Esophagus (tissue), 2 donors: ENCODE data around the gene MRPS25. TPM values are rescaled to one million over a fixed set of nuclear protein-coding genes. Genes with fewer than 3 reads are reported as not detected.

Source experiments
- H3K27ac ChIP-seq, 2 donors: one replicate each; pipeline ENCODE4 v1.5.1; 2013; ENCODE audit warnings: low read depth in 2 of 2, mild to moderate bottlenecking in 2 of 2, inconsistent platforms in 1 of 2, low read length in 1 of 2, moderate library complexity in 1 of 2
- H3K27me3 ChIP-seq, 2 donors: one replicate each; pipeline ENCODE4 v1.6.1; 2013; ENCODE audit warnings: low read length in 2 of 2, control low read depth in 1 of 2, mild to moderate bottlenecking in 1 of 2; ENCODE audit not compliant: insufficient read depth in 2 of 2, control insufficient read depth in 1 of 2
- H3K36me3 ChIP-seq, 2 donors: one replicate each; pipeline ENCODE4 v1.6.1; 2013; ENCODE audit warnings: low read length in 1 of 2; ENCODE audit not compliant: control insufficient read depth in 2 of 2, insufficient read depth in 2 of 2
- H3K4me1 ChIP-seq, 2 donors: one replicate each; pipeline ENCODE4 v1.6.1; 2013; ENCODE audit warnings: low read length in 1 of 2; ENCODE audit not compliant: control insufficient read depth in 2 of 2, insufficient read depth in 2 of 2
- H3K4me3 ChIP-seq, 2 donors: one replicate each; pipeline ENCODE4 v1.5.1; 2013; ENCODE audit warnings: low read length in 2 of 2, mild to moderate bottlenecking in 2 of 2, low read depth in 1 of 2, moderate library complexity in 1 of 2
- H3K9me3 ChIP-seq, 2 donors: one replicate each; pipeline ENCODE4 v1.6.1; 2013; ENCODE audit warnings: mild to moderate bottlenecking in 2 of 2, low read depth in 1 of 2, low read length in 1 of 2, moderate library complexity in 1 of 2; ENCODE audit not compliant: control insufficient read depth in 2 of 2, insufficient read depth in 1 of 2
- WGBS, 2 donors: extraction: QIAGEN DNeasy Blood & Tissue Kit; methylation state at CpG; one replicate each; pipeline ENCODE4 v1.1.7; 2013; 5-methylcytosine and 5-hydroxymethylcytosine counted together
- polyA plus RNA-seq, 2 donors: library from polyadenylated mRNA; stranded (reverse); fragments of 200-250 nt; gene quantifications; one replicate each; pipeline ENCODE4 v1.2.3, GENCODE V29; 2013
- donor health status: healthy with polysubstance abuse.
- donor health status: Bipolar disorder and iron deficiency.

Gene MRPS25
- polyA plus RNA-seq = 10 to 100 TPM; 41.3 to 43.4 TPM

DNA sequence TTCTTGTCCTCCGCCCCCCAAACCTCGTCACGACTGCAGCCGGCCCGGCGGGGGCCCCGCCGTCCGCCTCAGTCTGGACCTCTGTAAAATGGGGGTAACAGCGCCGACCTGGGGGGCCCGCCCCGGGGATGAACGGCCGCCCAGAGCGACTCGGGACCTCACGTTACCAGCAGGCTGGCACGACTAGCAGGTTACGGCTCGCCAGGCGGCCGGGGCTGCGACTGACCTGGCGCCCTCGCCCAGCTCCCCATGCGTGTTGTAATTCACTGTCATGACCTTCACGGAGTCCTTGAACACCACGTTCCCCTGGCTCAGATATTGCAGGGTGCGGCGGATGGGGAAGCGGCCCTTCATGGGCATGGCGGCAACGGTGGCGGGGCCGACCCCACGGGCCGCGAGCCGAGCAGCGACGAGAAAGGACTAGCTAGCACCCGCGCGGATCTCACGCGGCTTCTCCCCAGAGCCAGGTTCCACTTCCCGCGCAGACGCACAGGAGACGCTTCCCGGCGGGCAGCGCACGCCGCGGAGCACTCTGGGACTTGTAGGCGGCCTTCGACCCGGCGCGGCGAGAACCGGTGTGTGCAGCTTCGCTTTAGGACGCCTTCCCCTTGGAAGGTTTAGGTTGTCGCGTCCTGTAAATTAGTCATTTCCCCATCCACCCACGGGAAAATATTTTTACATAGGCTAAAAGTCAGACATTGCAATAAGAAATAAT lies at the start of gene MRPS25:
TSS of gene MRPS25 (minus strand) at position 481 of the 715 bp plus-strand sequence. CDS start at position 360, 121 bp downstream.
- Histone ChIP-seq H3K27ac (peak within 1 kb of the TSS; percentile 66 to 88), H3K4me3 (peak within 1 kb of the TSS; percentile 80 to 88), H3K9me3 (no peaks in the 10 kb centered on the region), H3K27me3 (no peaks in the 10 kb centered on the region), H3K36me3 (peaks cover 0 to 2% of the 10 kb centered on the region in 2 donors), H3K4me1 (peaks cover 5 to 13% of the 10 kb centered on the region in 2 donors)
- 0% methylated on average over 69 of the region's 69 CpGs for WGBS, 2 donors

DNA sequence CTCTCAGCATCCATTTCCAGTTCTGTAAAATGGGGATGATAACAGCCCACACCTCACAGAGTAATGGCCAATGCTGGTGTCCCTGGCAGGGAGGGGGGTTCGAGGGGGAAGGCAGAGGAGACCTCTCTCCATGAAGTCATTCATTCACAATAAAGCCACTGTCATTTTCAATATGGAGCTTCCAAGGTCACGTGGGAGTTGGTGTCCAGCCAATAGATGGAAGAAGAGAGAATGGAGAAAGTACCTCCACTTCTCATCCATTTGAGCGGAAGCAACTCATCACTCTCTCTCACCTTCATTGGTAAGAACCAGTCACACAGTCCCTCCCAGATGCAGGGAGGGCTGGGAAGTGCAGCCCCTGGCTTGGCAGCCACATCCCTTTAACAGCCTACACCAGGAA lies 48.8 kb upstream of the MRPS25 start:
- Histone ChIP-seq H3K4me3 (no peak overlapping the region), H3K9me3 (no peaks in the 10 kb centered on the region), H3K4me1 (no peaks in the 10 kb centered on the region), H3K27ac (no peak overlapping the region), H3K36me3 (no peaks in the 10 kb centered on the region), H3K27me3 (no peaks in the 10 kb centered on the region)
- 70 to 77% methylated on average over 3 of the region's 3 CpGs for WGBS, 2 donors

DNA sequence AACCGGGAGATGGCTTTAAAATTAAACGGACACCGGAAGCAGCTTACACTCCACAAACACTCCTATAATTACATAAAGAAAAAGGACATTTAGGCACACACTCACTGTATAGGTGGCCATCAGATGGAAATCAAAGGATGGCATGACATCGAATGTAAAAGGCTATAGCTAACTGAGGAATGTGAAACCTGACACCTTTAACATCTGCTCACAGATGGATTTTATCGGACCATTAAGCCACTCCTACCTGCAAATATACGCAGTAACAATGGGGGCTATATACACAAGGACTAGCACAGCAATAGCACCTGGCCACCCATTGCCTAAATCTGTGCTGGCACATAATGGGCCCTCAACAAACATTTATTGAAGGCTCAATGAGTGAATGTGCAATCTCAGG lies 48.4 kb upstream of the MRPS25 start:
- no peaks in the 10 kb centered on the region for H3K9me3 ChIP-seq
- no peaks in the 10 kb centered on the region for H3K36me3 ChIP-seq
- 37 to 41% methylated on average over 6 of the region's 6 CpGs for WGBS, 2 donors
- H3K27me3 ChIP-seq = no peaks in the 10 kb centered on the region
- no peaks in the 10 kb centered on the region for H3K4me1 ChIP-seq
- H3K27ac ChIP-seq = no peak overlapping the region
- H3K4me3 ChIP-seq = no peak overlapping the region

DNA sequence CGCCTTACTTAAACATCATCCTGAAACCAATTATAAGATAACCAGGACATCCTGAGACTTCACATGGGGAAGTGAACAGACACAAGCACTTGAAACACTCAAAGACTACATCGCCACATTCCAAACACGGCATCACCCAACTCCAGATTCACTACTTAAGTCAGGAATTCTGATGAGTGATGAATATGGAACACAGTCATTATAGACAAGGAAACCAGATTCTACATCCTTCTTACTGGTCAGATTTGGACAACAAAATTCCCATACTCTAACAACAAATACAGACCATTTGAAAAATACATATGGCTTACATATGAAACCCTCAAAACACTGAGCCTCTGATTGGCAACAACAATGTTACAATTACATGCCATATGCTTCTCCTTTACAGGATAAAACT lies 46.9 kb upstream of the MRPS25 start:
- Histone ChIP-seq H3K4me3 (no peak overlapping the region), H3K27ac (no peak overlapping the region), H3K36me3 (no peaks in the 10 kb centered on the region), H3K27me3 (no peaks in the 10 kb centered on the region), H3K9me3 (no peaks in the 10 kb centered on the region), H3K4me1 (peaks cover 0 to 2% of the 10 kb centered on the region in 2 donors)
- 69 to 72% methylated on average over 3 of the region's 3 CpGs for WGBS, 2 donors

DNA sequence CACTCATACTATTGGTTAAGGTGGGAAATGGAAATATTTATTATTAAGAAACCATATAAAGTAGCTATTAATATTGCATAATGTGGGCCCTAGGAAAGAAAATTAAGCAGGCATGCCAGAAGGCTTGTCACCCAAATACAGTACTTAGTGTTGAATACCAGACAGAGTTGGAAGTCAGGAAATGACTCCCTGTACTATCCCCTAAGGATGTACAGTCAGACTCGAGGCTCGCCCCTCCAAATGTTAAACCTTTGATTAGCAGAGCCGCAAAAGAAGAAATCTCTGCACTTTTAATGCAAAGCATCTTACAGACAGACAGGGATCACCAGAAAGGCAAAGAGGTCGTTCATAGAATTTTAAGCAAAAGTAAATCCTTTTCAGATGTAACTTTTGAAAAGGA lies 45.1 kb upstream of the MRPS25 start:
- Histone ChIP-seq H3K36me3 (no peaks in the 10 kb centered on the region), H3K27me3 (no peaks in the 10 kb centered on the region), H3K4me3 (no peak overlapping the region), H3K9me3 (no peaks in the 10 kb centered on the region), H3K27ac (no peak overlapping the region), H3K4me1 (peaks cover 0 to 2% of the 10 kb centered on the region in 2 donors)
- 74 to 84% methylated on average over 4 of the region's 4 CpGs for WGBS, 2 donors

DNA sequence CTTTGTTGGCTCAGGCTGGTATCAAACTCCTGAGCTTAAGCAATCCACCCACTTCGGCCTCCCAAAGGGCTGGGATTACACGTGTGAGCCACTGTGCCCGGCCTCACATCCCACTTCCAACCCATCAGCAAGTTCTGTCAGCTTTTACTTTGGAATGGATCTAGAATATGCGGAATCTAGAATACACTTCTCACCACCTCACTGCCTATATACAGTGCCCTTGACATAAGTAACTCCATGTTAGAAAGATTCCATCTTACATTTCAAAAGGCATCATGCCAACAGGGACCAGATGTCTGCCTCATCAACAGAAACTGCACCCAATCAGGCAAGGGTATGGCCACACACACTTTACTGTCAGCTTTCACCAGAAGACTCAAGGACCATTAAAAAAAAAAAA lies 43.8 kb upstream of the MRPS25 start:
- Histone ChIP-seq H3K27me3 (no peaks in the 10 kb centered on the region), H3K9me3 (no peaks in the 10 kb centered on the region), H3K36me3 (no peaks in the 10 kb centered on the region), H3K27ac (no peak overlapping the region), H3K4me1 (peaks cover 0 to 2% of the 10 kb centered on the region in 2 donors), H3K4me3 (no peak overlapping the region)
- 85 to 88% methylated on average over 4 of the region's 4 CpGs for WGBS, 2 donors

DNA sequence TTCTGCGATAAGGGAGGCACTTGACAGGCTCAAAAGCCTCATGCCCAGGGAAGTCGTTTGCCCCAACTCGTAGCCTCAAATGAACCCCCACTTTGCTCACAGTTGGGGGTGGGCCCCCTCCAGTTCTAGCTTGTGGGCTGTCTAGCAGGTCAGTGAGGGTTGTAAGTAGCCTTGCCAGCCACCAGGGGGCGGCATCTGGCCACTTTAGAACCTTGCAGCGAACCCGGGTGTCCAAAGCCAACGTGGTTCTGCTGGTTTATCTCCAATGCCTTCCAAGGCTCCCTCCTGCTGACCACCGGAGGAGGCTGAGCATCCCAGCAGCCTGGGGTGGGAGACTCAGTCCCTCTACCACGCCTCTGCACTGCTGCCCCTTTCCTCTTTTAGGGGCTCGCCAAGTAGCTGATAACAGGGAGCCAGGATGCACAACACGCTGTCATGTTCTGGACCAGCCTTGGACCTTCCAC lies 43.0 kb upstream of the MRPS25 start:
- no peaks in the 10 kb centered on the region for H3K27me3 ChIP-seq
- H3K9me3 ChIP-seq = no peaks in the 10 kb centered on the region
- no peak overlapping the region for H3K4me3 ChIP-seq
- no peak overlapping the region for H3K27ac ChIP-seq
- WGBS, 2 donors = 19 to 21% methylated on average over 11 of the region's 11 CpGs
- H3K36me3 ChIP-seq = no peaks in the 10 kb centered on the region
- peaks cover 0 to 4% of the 10 kb centered on the region in 2 donors for H3K4me1 ChIP-seq

DNA sequence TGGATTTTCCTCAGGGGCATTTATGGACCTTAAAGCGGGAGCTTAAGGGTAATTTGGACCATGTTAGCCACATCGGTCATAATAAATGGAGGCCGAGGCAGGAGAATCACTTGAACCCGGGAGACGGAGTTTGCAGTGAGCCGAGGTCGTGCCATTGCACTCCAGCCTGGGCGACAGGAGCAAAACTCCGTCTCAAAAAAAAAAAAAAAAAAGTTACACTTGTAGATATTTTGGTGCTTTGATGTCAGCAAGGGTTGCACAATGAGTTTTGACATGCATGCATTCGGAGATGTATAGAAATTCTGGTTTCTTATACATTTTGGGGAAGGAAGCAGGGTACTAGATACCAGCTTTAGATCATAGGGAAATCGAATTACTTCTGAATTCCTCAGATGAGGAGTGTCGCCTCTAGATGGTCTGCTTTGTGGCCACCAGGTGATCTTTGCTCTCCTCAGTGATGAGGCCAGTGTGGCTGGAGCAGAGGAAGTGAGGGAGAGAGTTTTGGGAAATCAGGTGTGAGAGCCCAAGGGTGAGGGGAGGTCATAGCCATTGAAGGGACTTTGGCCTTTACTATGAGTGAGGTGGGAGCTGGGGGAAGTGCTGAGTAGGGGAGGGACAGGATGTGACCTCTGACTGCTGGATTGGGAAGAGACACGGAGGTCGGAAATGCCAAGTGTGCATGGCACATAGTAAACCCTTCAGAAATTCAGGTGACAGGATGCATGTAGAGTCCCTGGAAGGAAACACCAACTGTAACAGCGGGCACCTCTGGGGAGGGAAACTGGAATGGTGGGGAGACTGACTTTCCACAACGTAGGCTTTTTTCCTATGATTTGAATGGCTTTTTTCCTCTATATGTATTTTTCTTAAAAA lies 42.2 kb upstream of the MRPS25 start:
- H3K36me3 ChIP-seq = no peaks in the 10 kb centered on the region
- H3K27ac ChIP-seq = no peak overlapping the region
- WGBS, 2 donors = 76 to 78% methylated on average over 16 of the region's 16 CpGs
- no peaks in the 10 kb centered on the region for H3K9me3 ChIP-seq
- no peaks in the 10 kb centered on the region for H3K27me3 ChIP-seq
- H3K4me1 ChIP-seq = peaks cover 1 to 5% of the 10 kb centered on the region in 2 donors
- H3K4me3 ChIP-seq = no peak overlapping the region

DNA sequence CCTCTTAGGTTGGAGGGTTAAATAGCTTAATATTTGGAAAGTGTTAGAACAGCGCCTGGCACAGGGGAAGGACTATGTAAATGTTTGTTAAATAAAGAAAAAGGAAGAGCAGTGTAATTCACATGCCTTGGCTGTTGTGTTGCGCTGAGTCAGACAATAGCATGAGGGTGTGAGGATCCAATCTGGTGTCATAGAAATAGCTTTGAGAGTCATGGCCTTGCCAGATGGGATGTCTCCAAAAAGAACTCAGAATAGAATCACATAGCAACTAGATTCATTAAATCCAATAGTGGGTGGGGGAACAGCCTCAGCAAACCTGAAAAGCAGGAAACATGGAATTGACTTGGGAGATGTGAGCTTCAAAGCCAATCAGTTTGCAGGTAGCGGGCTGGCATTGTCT lies 37.7 kb upstream of the MRPS25 start:
- peak overlapping the region in 1 of 2 donors; percentile 80 for H3K27ac ChIP-seq
- no peaks in the 10 kb centered on the region for H3K9me3 ChIP-seq
- H3K4me3 ChIP-seq = no peak overlapping the region
- no peaks in the 10 kb centered on the region for H3K27me3 ChIP-seq
- peaks cover 3 to 11% of the 10 kb centered on the region in 2 donors for H3K4me1 ChIP-seq
- WGBS, 2 donors = 36 to 44% methylated on average over 3 of the region's 3 CpGs
- H3K36me3 ChIP-seq = no peaks in the 10 kb centered on the region
